SK-N-SH treated with all-trans-retinoic acid at 6 μM for 48 hours (cell line): ENCODE measurements around the gene KCNC2.

Source experiments
- ATAC-seq: fragments of 200-7000 bp; cut with Tn5 transposase; 3 replicates; pipeline ENCODE4 v1.9.1; 2020; ENCODE audit warnings: mild to moderate bottlenecking, moderate library complexity
- ARNTL ChIP-seq: fragments of 450-650 bp; formaldehyde crosslinking; IDR thresholded peaks from 2 replicates; pipeline ENCODE4 v1.5.0; 2020; ENCODE audit warnings: low read depth, mild to moderate bottlenecking, moderate library complexity, borderline replicate concordance
- BACH2 ChIP-seq: fragments of 250-450 bp; sonication (Bioruptor Pico); IDR thresholded peaks from 2 replicates; pipeline ENCODE4 v1.9.0; 2021; ENCODE audit warnings: mild to moderate bottlenecking, borderline replicate concordance
- CREB5 ChIP-seq: fragments of 250-450 bp; sonication (Bioruptor Pico); IDR thresholded peaks from 2 replicates; pipeline ENCODE4 v1.5.1; 2020; ENCODE audit warnings: low read depth, mild to moderate bottlenecking, moderate library complexity
- CSDC2 ChIP-seq: fragments of 250-450 bp; sonication (Bioruptor Pico); IDR thresholded peaks from 2 replicates; pipeline ENCODE4 v1.5.0; 2020; ENCODE audit warnings: mild to moderate bottlenecking, moderate library complexity
- CSRNP3 ChIP-seq: fragments of 250-450 bp; sonication (Bioruptor Pico); IDR thresholded peaks from 2 replicates; pipeline ENCODE4 v1.5.1; 2021; ENCODE audit warnings: mild to moderate bottlenecking, moderate library complexity
- ESRRG ChIP-seq: fragments of 250-450 bp; sonication (Bioruptor Pico); IDR thresholded peaks from 2 replicates; pipeline ENCODE4 v1.6.1; 2021; ENCODE audit warnings: mild to moderate bottlenecking
- GLIS3 ChIP-seq: fragments of 250-450 bp; sonication (Bioruptor Pico); IDR thresholded peaks from 2 replicates; pipeline ENCODE4 v1.5.0; 2020; ENCODE audit warnings: mild to moderate bottlenecking, moderate library complexity
- ISL1 ChIP-seq: fragments of 250-450 bp; sonication (Bioruptor Pico); IDR thresholded peaks from 2 replicates; pipeline ENCODE4 v2.1.2; 2022; ENCODE audit warnings: mild to moderate bottlenecking, moderate library complexity
- OSR1 ChIP-seq: fragments of 250-450 bp; sonication (Bioruptor Pico); IDR thresholded peaks from 2 replicates; pipeline ENCODE4 v1.8.0; 2022; ENCODE audit warnings: moderate library complexity, mild to moderate bottlenecking, inconsistent platforms
- POU6F1 ChIP-seq: fragments of 250-450 bp; sonication (Bioruptor Pico); IDR thresholded peaks from 2 replicates; pipeline ENCODE4 v1.8.0; 2021; ENCODE audit warnings: low read depth, mild to moderate bottlenecking, moderate library complexity, borderline replicate concordance
- PPARA ChIP-seq: fragments of 250-450 bp; sonication (Bioruptor Pico); IDR thresholded peaks from 2 replicates; pipeline ENCODE4 v1.5.0; 2020; ENCODE audit warnings: mild to moderate bottlenecking, borderline replicate concordance
- RARB ChIP-seq: fragments of 250-450 bp; sonication (Bioruptor Pico); IDR thresholded peaks from 2 replicates; pipeline ENCODE4 v1.8.0; 2021; ENCODE audit warnings: mild to moderate bottlenecking, moderate library complexity
- SNAI2 ChIP-seq: fragments of 250-450 bp; sonication (Bioruptor Pico); IDR thresholded peaks from 2 replicates; pipeline ENCODE4 v1.5.0; 2020; ENCODE audit warnings: mild to moderate bottlenecking, moderate library complexity
- TCF4 ChIP-seq: fragments of 250-450 bp; sonication (Bioruptor Pico); IDR thresholded peaks from 2 replicates; pipeline ENCODE4 v1.8.0; 2021; ENCODE audit warnings: mild to moderate bottlenecking, moderate library complexity, borderline replicate concordance
- TOX ChIP-seq: fragments of 250-450 bp; sonication (Bioruptor Pico); IDR thresholded peaks from 2 replicates; pipeline ENCODE4 v1.8.0; 2021; ENCODE audit warnings: mild to moderate bottlenecking, moderate library complexity, borderline replicate concordance
- TSHZ2 ChIP-seq: fragments of 250-450 bp; sonication (Bioruptor Pico); IDR thresholded peaks from 2 replicates; pipeline ENCODE4 v1.5.0; 2020; ENCODE audit warnings: mild to moderate bottlenecking, moderate library complexity
- ZC3H10 ChIP-seq: fragments of 250-450 bp; sonication (Bioruptor Pico); IDR thresholded peaks from 2 replicates; pipeline ENCODE4 v1.5.1; 2021; ENCODE audit warnings: mild to moderate bottlenecking, moderate library complexity
- ZFP3 ChIP-seq: fragments of 250-450 bp; sonication (Bioruptor Pico); IDR thresholded peaks from 2 replicates; pipeline ENCODE4 v1.5.0; 2020; ENCODE audit warnings: mild to moderate bottlenecking, moderate library complexity
- ZFP30 ChIP-seq: fragments of 450-650 bp; formaldehyde crosslinking; IDR thresholded peaks from 2 replicates; pipeline ENCODE4 v1.5.0; 2022; ENCODE audit warnings: mild to moderate bottlenecking, moderate library complexity
- ZNF565 ChIP-seq: fragments of 450-650 bp; formaldehyde crosslinking; conservative IDR thresholded peaks from 2 replicates; pipeline ENCODE4 v1.5.0; 2020; ENCODE audit warnings: low read depth, mild to moderate bottlenecking, moderate library complexity
- ZNF70 ChIP-seq: fragments of 450-650 bp; formaldehyde crosslinking; IDR thresholded peaks from 2 replicates; pipeline ENCODE4 v1.5.0; 2020; ENCODE audit warnings: mild to moderate bottlenecking, moderate library complexity
- ZNF8 ChIP-seq: fragments of 450-650 bp; formaldehyde crosslinking; IDR thresholded peaks from 2 replicates; pipeline ENCODE4 v1.5.0; 2020; ENCODE audit warnings: mild to moderate bottlenecking, moderate library complexity

The KCNC2 gene

GRCh38 chr12:75208856-75209811 lies 505 bp downstream of the KCNC2 start:
- peak; percentile 89 for ATAC-seq
- TF ChIP-seq CSDC2 (CRISPR knock-in tag) (peak; percentile 52; the same call in 1 of the 2 replicates), ZNF70 (CRISPR knock-in tag) (no peak)

GRCh38 chr12:75207338-75208083 lies 2.1 kb downstream of the KCNC2 start:
- TF ChIP-seq ZNF565 (CRISPR knock-in tag) (no peak), TSHZ2 (CRISPR knock-in tag) (no peak), ZFP3 (no peak), ISL1 (CRISPR knock-in tag) (no peak), ARNTL (CRISPR knock-in tag) (no peak), SNAI2 (CRISPR knock-in tag) (no peak), GLIS3 (CRISPR knock-in tag) (no peak)
- ATAC-seq: no peak

GRCh38 chr12:75205558-75205957 lies 4.1 kb downstream of the KCNC2 start:
- ATAC-seq: no peak
- TF ChIP-seq TSHZ2 (CRISPR knock-in tag) (no peak), ZNF70 (CRISPR knock-in tag) (no peak), TCF4 (CRISPR knock-in tag) (no peak), ARNTL (CRISPR knock-in tag) (no peak), ZFP30 (CRISPR knock-in tag) (no peak), CSDC2 (CRISPR knock-in tag) (no peak), ISL1 (CRISPR knock-in tag) (no peak), TOX (CRISPR knock-in tag) (no peak), GLIS3 (CRISPR knock-in tag) (no peak), ZNF8 (no peak), ESRRG (CRISPR knock-in tag) (no peak), CREB5 (no peak), PPARA (no peak), OSR1 (CRISPR knock-in tag) (no peak), POU6F1 (CRISPR knock-in tag) (no peak), BACH2 (CRISPR knock-in tag) (no peak), RARB (CRISPR knock-in tag) (no peak), ZC3H10 (CRISPR knock-in tag) (no peak), ZFP3 (no peak), CSRNP3 (CRISPR knock-in tag) (no peak)
